ENCODE measurements around the gene CHTF18.
A peak's percentile ranks its signal among the peaks of the same experiment; 100 is the strongest.
"Not testable (repeated sequence)": the region's sequence is repeated elsewhere in the genome, so short reads cannot be mapped to it uniquely, and the experiment has no call there.

Gene CHTF18

GRCh38 chr16:832652-833336, 44.4 kb downstream of the CHTF18 start:
- no peak for DNase-seq

GRCh38 chr16:833411-833810, 45.0 kb downstream of the CHTF18 start:
- DNase-seq = no peak

- no peak for DNase-seq
Observed at GRCh38 chr16:835373-835772, 47.0 kb downstream of the CHTF18 start.

- DNase-seq = no peak
Observed at GRCh38 chr16:836221-836620, 47.8 kb downstream of the CHTF18 start.

- DNase-seq = not testable (repeated sequence)
Observed at GRCh38 chr16:836822-837221, 48.4 kb downstream of the CHTF18 start.

GRCh38 chr16:838741-839140, 50.3 kb downstream of the CHTF18 start:
- no peak for DNase-seq

GRCh38 chr16:839643-840408, 51.4 kb downstream of the CHTF18 start:
- DNase-seq = no peak

- no peak for DNase-seq
Observed at GRCh38 chr16:840561-841454, 52.4 kb downstream of the CHTF18 start.

- DNase-seq = no peak
Observed at GRCh38 chr16:841455-842060, 53.1 kb downstream of the CHTF18 start.

GRCh38 chr16:842061-842476, 53.6 kb downstream of the CHTF18 start:
- peak; percentile 15 for DNase-seq

- no peak for DNase-seq
Observed at GRCh38 chr16:842711-843560, 54.5 kb downstream of the CHTF18 start.

GRCh38 chr16:843771-844170, 55.4 kb downstream of the CHTF18 start:
- no peak for DNase-seq

- no peak for DNase-seq
Observed at GRCh38 chr16:844638-845350, 56.4 kb downstream of the CHTF18 start.

- DNase-seq = no peak
Observed at GRCh38 chr16:845351-845745, 56.9 kb downstream of the CHTF18 start.

- DNase-seq = no peak
Observed at GRCh38 chr16:847151-847550, 58.7 kb downstream of the CHTF18 start.

Measured in hematopoietic multipotent progenitor cell treated with erythropoietin and hydrocortisone succinate and interleukin-3 and kit ligand, for 4 days (in vitro differentiated cells).